Adrenal gland (tissue), 12 donors: ENCODE data around the gene FIS1. TPM values are rescaled to one million over a fixed set of nuclear protein-coding genes. Genes with fewer than 3 reads are reported as not detected.
"Not testable (repeated sequence)": the region's sequence is repeated elsewhere in the genome, so short reads cannot be mapped to it uniquely, and the experiment has no call there.

ENCODE experiments used
- DNase-seq, 7 donors: peaks; one replicate each; pipeline ENCODE4 v3.0.0-alpha.2; 2019 to 2020
- H3K27ac ChIP-seq, 5 donors: fragments of 200-600 bp; sonication (generic) in 4 of 5; 1 replicate in 3 of 5; 2 replicates in 2 of 5; pipeline versions ENCODE4 v1.5.1 to v1.8.0; 2016 to 2020; ENCODE audit warnings: mild to moderate bottlenecking in 1 of 5
- H3K27me3 ChIP-seq: fragments of 200-600 bp; 2 replicates; pipeline ENCODE4 v1.8.0; 2021
- H3K36me3 ChIP-seq, 2 donors: fragments of 200-600 bp; replicated peaks in 1 of 2; 1 replicate in 1 of 2; 2 replicates in 1 of 2; pipeline versions ENCODE4 v1.5.1 to v1.8.0; 2018 to 2022
- H3K4me1 ChIP-seq, 2 donors: fragments of 200-600 bp; replicated peaks in 1 of 2; 1 replicate in 1 of 2; 2 replicates in 1 of 2; pipeline versions ENCODE4 v1.5.1 to v1.8.0; 2018 to 2021
- H3K4me3 ChIP-seq, 4 donors: fragments of 200-600 bp; sonication (generic) in 3 of 4; one replicate each; pipeline ENCODE4 v1.5.1; 2016 to 2018
- H3K9me3 ChIP-seq, 3 donors: fragments of 200-600 bp; sonication (generic) in 1 of 3; replicated peaks in 1 of 3; 1 replicate in 2 of 3; 2 replicates in 1 of 3; pipeline versions ENCODE4 v1.5.1 to v1.8.0; 2016 to 2021
- POLR2A ChIP-seq, 2 donors: fragments of 450-650 bp; IDR thresholded peaks; one replicate each; pipeline ENCODE4 v1.6.1; 2017; ENCODE audit warnings: antibody characterized with exemption in 2 of 2, mild to moderate bottlenecking in 2 of 2, moderate library complexity in 1 of 2
- WGBS, 4 donors: extraction: QIAGEN DNeasy Blood & Tissue Kit in 2 of 4; methylation state at CpG; one replicate each; pipeline versions ENCODE4 v1.1.5 to v1.1.7; 2013 to 2017; 5-methylcytosine and 5-hydroxymethylcytosine counted together
- intact Hi-C, 2 donors: fragments of 100-400 bp; cut with DNase I; formaldehyde crosslinking; loops; one replicate each; pipeline versions ENCODE4 v1.14.1 to v1.15.0; 2022 to 2023
- polyA plus RNA-seq, 3 donors: library from polyadenylated mRNA; stranded (reverse); fragments of 200-250 nt in 2 of 3; fragments of 350-450 nt in 1 of 3; fragmentation: Illumina TruSeq in 1 of 3; extraction: RNeasy Lipid Tissue Mini Kit (QIAGEN cat#74804) in 1 of 3; gene quantifications; one replicate each; pipeline ENCODE4 v1.2.3, GENCODE V29; 2013 to 2014
- total RNA-seq, 9 donors: library from RNA; depleted of rRNA in 4 of 9; stranded (reverse); fragments of >200 nt in 4 of 9; fragments of 120-200 nt in 1 of 9; fragmentation: NEBNext Ultra II Directional in 1 of 9; extraction: Animal tissue kit (Norgen Biotek cat#: 25700) in 1 of 9; gene quantifications; one replicate each; pipeline versions ENCODE4 v1.1.0 to v1.2.4, GENCODE V29; 2013 to 2023
- TF ChIP-seq, protein P1 (sequence below), 6 experiments: fragments of 450-650 bp in 4 of 6; fragments of 200-600 bp in 2 of 6; sonication (generic) in 1 of 6; IDR thresholded peaks; 1 replicate in 5 of 6; 2 replicates in 1 of 6; pipeline versions ENCODE4 v1.5.1 to v1.8.0; 2016 to 2021; ENCODE audit warnings: antibody characterized with exemption in 6 of 6, mild to moderate bottlenecking in 2 of 6, moderate library complexity in 1 of 6
- donor health status: healthy with polysubstance abuse.
- donor health status: Bipolar disorder and iron deficiency.
- donor health status: DM: yes; HTN: yes; CAD: no.
- donor health status: DM: no; HTN: no; CAD: no.
- donor health status: DM: no; HTN: no; CAD: no.
- donor health status: DM: yes; HTN: yes; CAD: no.

The FIS1 gene
- total and polyA plus RNA-seq, 12 donors = 158 to 439 (median 280) TPM

DNA sequence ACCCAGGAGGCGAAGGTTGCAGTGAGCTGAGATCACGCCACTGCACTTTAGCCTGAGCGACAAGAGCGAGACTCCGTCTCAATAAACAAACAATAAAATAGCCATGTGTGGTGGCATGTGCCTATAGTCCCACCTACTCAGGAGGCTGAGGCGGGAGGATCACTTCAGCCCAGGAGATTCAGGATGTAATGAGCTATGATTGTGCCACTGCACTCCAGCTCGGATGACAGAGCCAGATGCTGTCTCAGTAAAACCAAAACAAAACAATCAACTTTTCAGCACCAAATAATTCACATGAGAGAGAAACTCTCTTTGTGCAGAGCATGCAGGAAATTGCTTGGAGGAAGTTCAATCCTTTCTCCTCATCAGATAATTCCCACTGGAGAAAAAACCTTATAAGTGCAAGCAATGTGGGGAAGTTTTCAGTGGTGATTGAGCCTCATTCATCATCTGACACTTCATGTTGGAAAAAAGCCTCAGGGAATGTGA lies 13.4 kb upstream of the FIS1 start:
- no peak for TF ChIP-seq POLR2A (IDR thresholded peaks at IDR 0.05)
- TF ChIP-seq, protein P1, sequence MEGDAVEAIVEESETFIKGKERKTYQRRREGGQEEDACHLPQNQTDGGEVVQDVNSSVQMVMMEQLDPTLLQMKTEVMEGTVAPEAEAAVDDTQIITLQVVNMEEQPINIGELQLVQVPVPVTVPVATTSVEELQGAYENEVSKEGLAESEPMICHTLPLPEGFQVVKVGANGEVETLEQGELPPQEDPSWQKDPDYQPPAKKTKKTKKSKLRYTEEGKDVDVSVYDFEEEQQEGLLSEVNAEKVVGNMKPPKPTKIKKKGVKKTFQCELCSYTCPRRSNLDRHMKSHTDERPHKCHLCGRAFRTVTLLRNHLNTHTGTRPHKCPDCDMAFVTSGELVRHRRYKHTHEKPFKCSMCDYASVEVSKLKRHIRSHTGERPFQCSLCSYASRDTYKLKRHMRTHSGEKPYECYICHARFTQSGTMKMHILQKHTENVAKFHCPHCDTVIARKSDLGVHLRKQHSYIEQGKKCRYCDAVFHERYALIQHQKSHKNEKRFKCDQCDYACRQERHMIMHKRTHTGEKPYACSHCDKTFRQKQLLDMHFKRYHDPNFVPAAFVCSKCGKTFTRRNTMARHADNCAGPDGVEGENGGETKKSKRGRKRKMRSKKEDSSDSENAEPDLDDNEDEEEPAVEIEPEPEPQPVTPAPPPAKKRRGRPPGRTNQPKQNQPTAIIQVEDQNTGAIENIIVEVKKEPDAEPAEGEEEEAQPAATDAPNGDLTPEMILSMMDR (IDR thresholded peaks at IDR 0.05) = no peak
- H3K36me3 ChIP-seq = no peaks in the 10 kb centered on the region
- no peak for DNase-seq
- H3K4me3 ChIP-seq = no peak overlapping the region
- intact Hi-C loops = no loop called here
- 65 to 76% (median 73%) methylated on average over 7 of the region's 7 CpGs for WGBS, 4 donors
- no peaks in the 10 kb centered on the region for H3K4me1 ChIP-seq
- no peak overlapping the region for H3K27ac ChIP-seq
- no peaks in the 10 kb centered on the region for H3K27me3 ChIP-seq
- H3K9me3 ChIP-seq = no peaks in the 10 kb centered on the region

DNA sequence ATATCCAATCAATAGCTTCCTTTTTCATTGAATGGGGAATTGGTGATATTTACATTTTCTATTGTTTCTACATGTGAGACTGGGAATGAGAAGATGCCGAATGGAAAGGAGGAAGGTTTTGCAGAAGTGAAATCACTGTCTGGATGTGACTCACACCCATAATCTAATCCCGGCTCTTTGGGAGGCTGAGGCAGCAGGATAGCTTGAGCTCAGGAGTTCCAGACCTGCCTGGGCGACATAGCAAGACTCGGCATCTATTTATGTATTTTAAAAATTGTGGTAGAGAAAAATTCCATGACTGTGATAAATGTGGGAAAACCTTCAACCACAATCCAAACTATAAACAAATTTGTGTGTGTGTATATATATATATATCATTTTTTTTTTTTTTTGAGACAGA lies 10.9 kb upstream of the FIS1 start:
- Histone ChIP-seq H3K36me3 (no peaks in the 10 kb centered on the region), H3K4me1 (peaks cover 8 to 9% of the 10 kb centered on the region in 2 donors), H3K27ac (no peak overlapping the region), H3K4me3 (no peak overlapping the region), H3K27me3 (no peaks in the 10 kb centered on the region), H3K9me3 (no peaks in the 10 kb centered on the region)
- no peak for DNase-seq
- WGBS, 4 donors = 58 to 63% (median 61%) methylated on average over 4 of the region's 4 CpGs
- intact Hi-C loops = no loop called here
- no peak for TF ChIP-seq POLR2A (IDR thresholded peaks at IDR 0.05)
- TF ChIP-seq, protein P1 (IDR thresholded peaks at IDR 0.05) = no peak

DNA sequence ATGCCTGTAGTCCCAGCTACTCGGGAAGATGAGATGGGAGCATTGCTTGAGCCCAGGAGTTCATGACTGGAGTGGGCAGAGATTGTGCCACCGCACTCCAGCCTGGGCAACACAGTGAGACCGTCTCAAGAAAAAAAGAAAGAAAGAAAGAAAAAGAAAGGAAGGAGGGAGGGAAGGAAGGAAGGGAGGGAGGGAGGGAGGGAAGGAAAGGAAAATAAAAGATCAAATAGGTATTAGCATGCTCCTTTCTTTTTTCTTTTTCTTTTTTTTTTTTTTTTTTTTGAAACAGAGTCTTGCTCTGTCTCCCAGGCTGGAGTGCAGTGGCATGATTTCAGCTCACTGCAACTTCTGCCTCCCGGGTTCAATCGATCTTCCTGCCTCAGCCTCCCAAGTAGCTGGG lies 8.3 kb upstream of the FIS1 start:
- H3K36me3 ChIP-seq, H3K27me3 ChIP-seq, intact Hi-C loops, H3K27ac ChIP-seq, H3K4me3 ChIP-seq, DNase-seq, H3K9me3 ChIP-seq: not testable (repeated sequence)
- WGBS, 4 donors = 88 to 90% (median 90%) methylated on average over 3 to 5 of the region's 5 CpGs
- peaks cover 8 to 17% of the 10 kb centered on the region in 2 donors for H3K4me1 ChIP-seq

DNA sequence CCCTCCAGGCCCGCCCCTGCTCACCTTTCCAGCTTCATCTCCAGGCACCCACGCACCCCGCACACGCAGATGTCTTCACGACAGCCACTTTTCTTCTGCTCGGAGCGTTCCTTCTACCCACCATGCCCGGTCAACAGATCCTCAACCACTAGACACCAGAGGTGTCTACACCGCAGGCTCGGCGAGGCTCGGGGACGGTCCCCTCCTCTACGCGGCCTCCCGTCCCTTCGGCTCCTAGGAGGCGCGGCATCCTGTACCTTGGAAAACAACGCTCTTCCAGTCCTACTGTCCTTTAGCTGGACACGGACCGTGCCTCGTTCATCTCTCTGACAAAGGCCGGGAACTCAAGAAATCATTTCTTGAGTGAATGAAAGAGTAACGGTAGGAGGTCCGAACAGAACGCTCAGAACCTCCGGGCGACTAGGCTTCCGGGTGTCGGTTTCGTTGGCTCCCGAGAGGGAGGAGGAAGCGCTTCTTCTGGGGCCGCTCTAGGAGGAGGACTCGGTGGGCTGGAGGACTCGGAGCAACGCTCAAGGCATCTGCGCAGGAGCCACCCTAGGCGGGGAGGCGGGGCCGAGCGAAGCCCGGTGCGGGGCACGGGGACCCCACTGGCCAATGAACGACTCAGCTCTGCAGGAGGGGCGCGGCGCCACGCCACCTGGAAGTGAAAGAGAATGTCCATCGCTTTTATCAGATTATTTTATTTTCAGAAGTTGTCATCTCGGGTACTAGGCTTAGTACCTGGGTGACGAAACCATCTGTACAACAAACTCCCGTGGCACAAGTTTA lies 7.2 kb upstream of the FIS1 start:
- Histone ChIP-seq H3K36me3 (no peaks in the 10 kb centered on the region), H3K4me1 (peaks cover 8 to 17% of the 10 kb centered on the region in 2 donors), H3K27ac (peak overlapping the region; percentile 34 to 75 (median 69)), H3K9me3 (no peaks in the 10 kb centered on the region), H3K4me3 (peak overlapping the region; percentile 58 to 94 (median 68)), H3K27me3 (no peaks in the 10 kb centered on the region)
- TF ChIP-seq POLR2A (IDR thresholded peaks at IDR 0.05) = peak; percentile 15 to 74
- TF ChIP-seq, protein P1 (IDR thresholded peaks at IDR 0.05) = no peak
- intact Hi-C loops = no loop called here
- WGBS, 4 donors = 0 to 1% (median 0%) methylated on average over 44 to 55 of the region's 55 CpGs
- peak; percentile 98 for DNase-seq

DNA sequence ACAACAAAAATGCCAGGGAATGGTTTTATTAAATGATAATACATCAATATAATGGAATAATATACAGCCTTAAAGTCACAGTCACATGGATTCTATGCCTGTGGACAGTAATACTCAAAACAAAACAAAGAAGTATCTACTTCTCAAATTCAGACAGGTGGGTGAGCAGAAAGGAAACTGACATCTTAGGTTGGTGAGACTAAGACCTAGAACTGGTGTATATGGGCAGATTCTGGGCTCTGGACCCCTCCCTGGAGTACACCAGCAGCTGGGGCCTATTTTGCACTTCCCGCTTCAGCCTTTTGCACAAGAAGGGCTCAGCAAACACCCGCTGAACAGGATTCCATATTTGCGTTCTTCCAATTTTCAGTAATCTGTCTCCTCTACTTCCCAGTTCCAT lies 5.4 kb upstream of the FIS1 start:
- Histone ChIP-seq H3K36me3 (no peaks in the 10 kb centered on the region), H3K27me3 (no peaks in the 10 kb centered on the region), H3K4me1 (peaks cover 10 to 24% of the 10 kb centered on the region in 2 donors), H3K27ac (no peak overlapping the region), H3K4me3 (no peak overlapping the region), H3K9me3 (no peaks in the 10 kb centered on the region)
- WGBS, 4 donors = 89 to 97% (median 97%) methylated on average over 3 of the region's 3 CpGs
- no peak for TF ChIP-seq POLR2A (IDR thresholded peaks at IDR 0.05)
- TF ChIP-seq, protein P1 (IDR thresholded peaks at IDR 0.05) = no peak
- intact Hi-C loops = no loop called here
- no peak for DNase-seq
